NCI-H774 (cell line): Measurements from ENCODE around the gene SHMT2.

Experiments
- DNase-seq: peaks from one replicate; lab custom pipeline; 2025; lab: John Stamatoyannopoulos, UW

Gene SHMT2

GRCh38 chr12:57198329-57198728 lies 31.2 kb upstream of the SHMT2 start:
- DNase-seq, result no peak

GRCh38 chr12:57199191-57199590 lies 30.3 kb upstream of the SHMT2 start:
- no peak for DNase-seq

- no peak for DNase-seq
These were observed 29.0 kb upstream of the SHMT2 start for GRCh38 chr12:57200497-57200896.

GRCh38 chr12:57201219-57201618 lies 28.3 kb upstream of the SHMT2 start:
- DNase-seq, result no peak

- DNase-seq, result no peak
These were observed 27.9 kb upstream of the SHMT2 start for GRCh38 chr12:57201631-57202030.

GRCh38 chr12:57202321-57202720 lies 27.2 kb upstream of the SHMT2 start:
- no peak for DNase-seq

GRCh38 chr12:57203201-57203600 lies 26.3 kb upstream of the SHMT2 start:
- DNase-seq, result no peak

- no peak for DNase-seq
These were observed 25.7 kb upstream of the SHMT2 start for GRCh38 chr12:57203791-57204190.

- no peak for DNase-seq
These were observed 25.1 kb upstream of the SHMT2 start for GRCh38 chr12:57204454-57204853.

GRCh38 chr12:57205186-57205585 lies 24.3 kb upstream of the SHMT2 start:
- DNase-seq, result no peak

GRCh38 chr12:57205931-57206330 lies 23.6 kb upstream of the SHMT2 start:
- no peak for DNase-seq

GRCh38 chr12:57207731-57208630 lies 21.5 kb upstream of the SHMT2 start:
- DNase-seq, result no peak

- no peak for DNase-seq
These were observed 20.8 kb upstream of the SHMT2 start for GRCh38 chr12:57208631-57209282.

- no peak for DNase-seq
These were observed 19.6 kb upstream of the SHMT2 start for GRCh38 chr12:57209916-57210315.

GRCh38 chr12:57210461-57210860 lies 19.1 kb upstream of the SHMT2 start:
- DNase-seq, result no peak

GRCh38 chr12:57210926-57211692 lies 18.4 kb upstream of the SHMT2 start:
- DNase-seq, result no peak

GRCh38 chr12:57211791-57212700 lies 17.5 kb upstream of the SHMT2 start:
- DNase-seq, result no peak

GRCh38 chr12:57212701-57213057 lies 16.8 kb upstream of the SHMT2 start:
- no peak for DNase-seq

- peak; percentile 87 for DNase-seq
These were observed 16.3 kb upstream of the SHMT2 start for GRCh38 chr12:57213058-57213715.

- no peak for DNase-seq
These were observed 15.6 kb upstream of the SHMT2 start for GRCh38 chr12:57213763-57214397.

GRCh38 chr12:57214398-57214781 lies 15.1 kb upstream of the SHMT2 start:
- DNase-seq, result peak; percentile 61
